Adrenal gland (tissue), 12 donors: Measurements from ENCODE around the gene EFNA3. TPM values are rescaled to one million over a fixed set of nuclear protein-coding genes. Genes with fewer than 3 reads are reported as not detected.

Experiments
- DNase-seq, 7 donors: peaks; one replicate each; pipeline ENCODE4 v3.0.0-alpha.2; 2019 to 2020
- H3K27ac ChIP-seq, 5 donors: fragments of 200-600 bp; sonication (generic) in 4 of 5; 1 replicate in 3 of 5; 2 replicates in 2 of 5; pipeline versions ENCODE4 v1.5.1 to v1.8.0; 2016 to 2020; ENCODE audit warnings: mild to moderate bottlenecking in 1 of 5
- H3K27me3 ChIP-seq: fragments of 200-600 bp; 2 replicates; pipeline ENCODE4 v1.8.0; 2021
- H3K36me3 ChIP-seq, 2 donors: fragments of 200-600 bp; replicated peaks in 1 of 2; 1 replicate in 1 of 2; 2 replicates in 1 of 2; pipeline versions ENCODE4 v1.5.1 to v1.8.0; 2018 to 2022
- H3K4me1 ChIP-seq, 2 donors: fragments of 200-600 bp; replicated peaks in 1 of 2; 1 replicate in 1 of 2; 2 replicates in 1 of 2; pipeline versions ENCODE4 v1.5.1 to v1.8.0; 2018 to 2021
- H3K4me3 ChIP-seq, 4 donors: fragments of 200-600 bp; sonication (generic) in 3 of 4; one replicate each; pipeline ENCODE4 v1.5.1; 2016 to 2018
- H3K9me3 ChIP-seq, 3 donors: fragments of 200-600 bp; sonication (generic) in 1 of 3; replicated peaks in 1 of 3; 1 replicate in 2 of 3; 2 replicates in 1 of 3; pipeline versions ENCODE4 v1.5.1 to v1.8.0; 2016 to 2021
- POLR2A ChIP-seq, 2 donors: fragments of 450-650 bp; IDR thresholded peaks; one replicate each; pipeline ENCODE4 v1.6.1; 2017; ENCODE audit warnings: antibody characterized with exemption in 2 of 2, mild to moderate bottlenecking in 2 of 2, moderate library complexity in 1 of 2
- WGBS, 4 donors: extraction: QIAGEN DNeasy Blood & Tissue Kit in 2 of 4; methylation state at CpG; one replicate each; pipeline versions ENCODE4 v1.1.5 to v1.1.7; 2013 to 2017; 5-methylcytosine and 5-hydroxymethylcytosine counted together
- intact Hi-C, 2 donors: fragments of 100-400 bp; cut with DNase I; formaldehyde crosslinking; loops; one replicate each; pipeline versions ENCODE4 v1.14.1 to v1.15.0; 2022 to 2023
- polyA plus RNA-seq, 3 donors: library from polyadenylated mRNA; stranded (reverse); fragments of 200-250 nt in 2 of 3; fragments of 350-450 nt in 1 of 3; fragmentation: Illumina TruSeq in 1 of 3; extraction: RNeasy Lipid Tissue Mini Kit (QIAGEN cat#74804) in 1 of 3; gene quantifications; one replicate each; pipeline ENCODE4 v1.2.3, GENCODE V29; 2013 to 2014
- total RNA-seq, 9 donors: library from RNA; depleted of rRNA in 4 of 9; stranded (reverse); fragments of >200 nt in 4 of 9; fragments of 120-200 nt in 1 of 9; fragmentation: NEBNext Ultra II Directional in 1 of 9; extraction: Animal tissue kit (Norgen Biotek cat#: 25700) in 1 of 9; gene quantifications; one replicate each; pipeline versions ENCODE4 v1.1.0 to v1.2.4, GENCODE V29; 2013 to 2023
- TF ChIP-seq, protein P1 (sequence below), 6 experiments: fragments of 450-650 bp in 4 of 6; fragments of 200-600 bp in 2 of 6; sonication (generic) in 1 of 6; IDR thresholded peaks; 1 replicate in 5 of 6; 2 replicates in 1 of 6; pipeline versions ENCODE4 v1.5.1 to v1.8.0; 2016 to 2021; ENCODE audit warnings: antibody characterized with exemption in 6 of 6, mild to moderate bottlenecking in 2 of 6, moderate library complexity in 1 of 6
- donor health status: healthy with polysubstance abuse.
- donor health status: Bipolar disorder and iron deficiency.
- donor health status: DM: yes; HTN: yes; CAD: no.
- donor health status: DM: no; HTN: no; CAD: no.
- donor health status: DM: no; HTN: no; CAD: no.
- donor health status: DM: yes; HTN: yes; CAD: no.

The EFNA3 gene
- total and polyA plus RNA-seq, 12 donors = 1.4 to 7.3 (median 3.3) TPM

DNA sequence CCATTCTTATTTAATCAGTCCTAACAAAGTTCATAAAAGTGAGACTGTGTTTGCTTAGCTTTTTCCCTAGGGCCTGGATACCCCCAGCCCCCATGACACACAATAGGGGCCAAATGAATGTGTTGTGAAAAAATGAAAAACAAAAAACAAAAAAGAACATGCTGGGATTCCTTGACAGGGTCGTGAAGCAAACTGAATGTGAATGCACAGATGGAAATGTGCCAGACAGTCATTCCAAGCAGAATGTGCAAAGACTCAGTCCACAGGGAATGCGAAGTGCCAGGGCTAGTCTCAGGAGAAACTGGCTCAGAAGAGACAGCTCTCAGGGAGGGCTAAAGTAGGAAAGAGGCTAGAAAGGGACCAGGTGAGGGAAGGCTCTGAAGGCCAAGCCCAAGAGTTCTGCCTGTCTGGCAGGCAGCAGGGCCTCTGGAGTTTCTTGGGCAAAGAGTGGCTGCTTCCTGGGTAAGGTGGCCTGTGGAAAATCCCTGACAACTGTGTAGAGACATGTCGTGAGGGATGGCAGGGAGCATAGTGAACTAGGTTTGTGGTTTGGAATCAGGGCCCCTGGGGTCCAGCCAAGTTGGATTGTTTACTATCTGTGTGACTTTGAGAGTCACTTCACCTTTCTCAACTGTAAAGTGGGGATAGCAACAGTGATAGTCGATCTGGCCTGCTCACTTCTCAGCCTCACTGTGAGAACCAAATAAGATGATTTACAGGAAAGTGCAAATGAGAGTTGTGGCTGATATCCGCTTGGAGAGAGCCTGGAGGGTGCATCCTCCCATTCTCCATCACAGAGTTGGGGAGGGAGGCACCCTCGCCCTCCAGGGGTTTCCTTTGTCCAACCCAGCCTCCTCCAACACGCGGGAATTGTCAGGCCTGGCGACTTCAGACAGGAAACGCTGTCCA, 28.7 kb upstream of the EFNA3 start:
- Histone ChIP-seq H3K9me3 (no peaks in the 10 kb centered on the region), H3K4me3 (peak overlapping the region in 1 of 4 donors; percentile 82), H3K27ac (peak overlapping the region; percentile 79 to 99 (median 88)), H3K4me1 (peaks cover 12 to 31% of the 10 kb centered on the region in 2 donors), H3K36me3 (peaks cover 0 to 8% of the 10 kb centered on the region in 2 donors), H3K27me3 (no peaks in the 10 kb centered on the region)
- 19 to 25% (median 20%) methylated on average over 9 to 10 of the region's 10 CpGs for WGBS, 4 donors
- TF ChIP-seq, protein P1, sequence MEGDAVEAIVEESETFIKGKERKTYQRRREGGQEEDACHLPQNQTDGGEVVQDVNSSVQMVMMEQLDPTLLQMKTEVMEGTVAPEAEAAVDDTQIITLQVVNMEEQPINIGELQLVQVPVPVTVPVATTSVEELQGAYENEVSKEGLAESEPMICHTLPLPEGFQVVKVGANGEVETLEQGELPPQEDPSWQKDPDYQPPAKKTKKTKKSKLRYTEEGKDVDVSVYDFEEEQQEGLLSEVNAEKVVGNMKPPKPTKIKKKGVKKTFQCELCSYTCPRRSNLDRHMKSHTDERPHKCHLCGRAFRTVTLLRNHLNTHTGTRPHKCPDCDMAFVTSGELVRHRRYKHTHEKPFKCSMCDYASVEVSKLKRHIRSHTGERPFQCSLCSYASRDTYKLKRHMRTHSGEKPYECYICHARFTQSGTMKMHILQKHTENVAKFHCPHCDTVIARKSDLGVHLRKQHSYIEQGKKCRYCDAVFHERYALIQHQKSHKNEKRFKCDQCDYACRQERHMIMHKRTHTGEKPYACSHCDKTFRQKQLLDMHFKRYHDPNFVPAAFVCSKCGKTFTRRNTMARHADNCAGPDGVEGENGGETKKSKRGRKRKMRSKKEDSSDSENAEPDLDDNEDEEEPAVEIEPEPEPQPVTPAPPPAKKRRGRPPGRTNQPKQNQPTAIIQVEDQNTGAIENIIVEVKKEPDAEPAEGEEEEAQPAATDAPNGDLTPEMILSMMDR (IDR thresholded peaks at IDR 0.05) = no peak
- no peak for TF ChIP-seq POLR2A (IDR thresholded peaks at IDR 0.05)
- DNase-seq = no peak
- intact Hi-C loops = loop anchor here in 1 of 2 donors (5.0 kb wide), 1 partner anchor 32 kb away; no protein-coding TSS in a partner anchor

DNA sequence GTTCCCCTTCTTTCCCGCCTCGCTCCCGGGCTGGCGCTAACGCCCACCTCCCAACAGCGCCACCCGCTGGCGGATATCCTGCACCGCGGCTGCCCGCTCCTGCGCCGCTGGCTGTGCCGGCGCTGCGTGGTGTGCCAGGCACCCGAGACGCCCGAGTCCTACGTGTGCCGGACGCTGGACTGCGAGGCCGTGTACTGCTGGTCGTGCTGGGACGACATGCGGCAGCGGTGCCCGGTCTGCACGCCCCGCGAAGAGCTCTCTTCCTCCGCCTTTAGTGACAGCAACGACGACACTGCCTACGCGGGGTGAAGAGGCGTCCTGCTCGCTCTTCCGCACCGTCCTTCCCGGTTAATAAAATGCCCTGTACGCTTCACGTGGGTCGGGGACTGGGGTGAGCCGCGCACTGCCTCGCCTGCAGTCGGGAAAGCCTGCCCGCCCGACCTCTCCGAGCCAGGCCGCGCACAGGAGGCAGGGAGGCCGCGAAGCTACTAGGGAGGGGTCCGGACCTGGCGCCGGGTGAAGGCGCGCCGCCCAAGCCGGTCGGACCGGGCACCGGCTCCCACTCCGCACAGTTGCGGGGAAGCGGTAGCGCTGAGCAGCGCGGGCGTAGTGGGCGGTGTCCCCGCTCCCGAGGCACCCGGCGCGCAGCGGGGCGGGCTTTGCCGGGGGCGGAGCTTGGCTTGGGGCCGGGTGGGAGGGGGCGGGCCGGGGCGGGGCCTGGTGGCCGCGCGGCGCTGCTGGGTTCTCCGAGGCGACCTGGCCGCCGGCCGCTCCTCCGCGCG, 27.9 kb upstream of the EFNA3 start, which contains the start of gene ADAM15:
TSS of gene ADAM15 (plus strand) at position 757 of the 782 bp plus-strand sequence. CDS start 71 bp downstream, outside the sequence.
- H3K4me3 ChIP-seq = peak within 1 kb of the TSS; percentile 11 to 82 (median 52)
- peaks cover 0 to 17% of the 10 kb centered on the region in 2 donors for H3K36me3 ChIP-seq
- intact Hi-C loops = no loop called here
- 0 to 2% (median 1%) methylated on average over 7 to 99 of the region's 99 CpGs for WGBS, 4 donors
- TF ChIP-seq, protein P1 (IDR thresholded peaks at IDR 0.05) = peak; percentile 83 to 94 (median 87)
- peak in 1 of 2 donors; percentile 68 for TF ChIP-seq POLR2A (IDR thresholded peaks at IDR 0.05)
- peaks cover 12 to 26% of the 10 kb centered on the region in 2 donors for H3K4me1 ChIP-seq
- no peaks in the 10 kb centered on the region for H3K27me3 ChIP-seq
- peak; percentile 77 to 92 (median 88) for DNase-seq
- no peaks in the 10 kb centered on the region for H3K9me3 ChIP-seq
- peak within 1 kb of the TSS; percentile 79 to 99 (median 88) for H3K27ac ChIP-seq

DNA sequence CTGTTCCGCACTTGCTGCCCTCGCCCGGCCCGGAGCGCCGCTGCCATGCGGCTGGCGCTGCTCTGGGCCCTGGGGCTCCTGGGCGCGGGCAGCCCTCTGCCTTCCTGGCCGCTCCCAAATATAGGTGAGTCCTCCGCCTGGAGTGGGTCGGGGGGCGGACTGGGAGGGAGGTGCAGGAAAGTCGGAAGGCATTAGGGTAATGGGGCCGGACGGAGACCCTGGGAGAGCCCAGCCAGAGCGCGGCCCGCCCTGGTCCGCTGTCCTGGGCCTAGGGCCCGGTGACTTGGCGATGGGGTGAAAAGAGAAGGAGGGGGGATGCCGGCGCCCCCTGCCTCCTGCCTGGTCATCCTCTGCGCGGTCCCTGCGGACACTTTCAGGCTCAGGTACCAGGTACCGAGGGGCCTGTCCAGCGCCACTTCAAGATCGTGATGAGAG, 27.3 kb upstream of the EFNA3 start:
- intact Hi-C loops = no loop called here
- no peak for DNase-seq
- H3K36me3 ChIP-seq = peaks cover 0 to 22% of the 10 kb centered on the region in 2 donors
- peaks cover 12 to 26% of the 10 kb centered on the region in 2 donors for H3K4me1 ChIP-seq
- TF ChIP-seq, protein P1 (IDR thresholded peaks at IDR 0.05) = no peak
- no peak for TF ChIP-seq POLR2A (IDR thresholded peaks at IDR 0.05)
- H3K4me3 ChIP-seq = peak overlapping the region in 3 of 4 donors; percentile 11 to 82 (median 42)
- no peaks in the 10 kb centered on the region for H3K9me3 ChIP-seq
- 4 to 6% (median 5%) methylated on average over 14 to 31 of the region's 31 CpGs for WGBS, 4 donors
- peak overlapping the region in 4 of 5 donors; percentile 38 to 99 (median 90) for H3K27ac ChIP-seq
- H3K27me3 ChIP-seq = no peaks in the 10 kb centered on the region
